ENCODE data around the gene CAND2.

The CAND2 gene

GRCh38 chr3:12796171-12797123 is at the start of gene CAND2:
Gene CAND2, plus strand, starts transcription at chr3:12796680. Its CDS starts 41 bp downstream, at chr3:12796721.
- peak; percentile 38 for DNase-seq

DNA sequence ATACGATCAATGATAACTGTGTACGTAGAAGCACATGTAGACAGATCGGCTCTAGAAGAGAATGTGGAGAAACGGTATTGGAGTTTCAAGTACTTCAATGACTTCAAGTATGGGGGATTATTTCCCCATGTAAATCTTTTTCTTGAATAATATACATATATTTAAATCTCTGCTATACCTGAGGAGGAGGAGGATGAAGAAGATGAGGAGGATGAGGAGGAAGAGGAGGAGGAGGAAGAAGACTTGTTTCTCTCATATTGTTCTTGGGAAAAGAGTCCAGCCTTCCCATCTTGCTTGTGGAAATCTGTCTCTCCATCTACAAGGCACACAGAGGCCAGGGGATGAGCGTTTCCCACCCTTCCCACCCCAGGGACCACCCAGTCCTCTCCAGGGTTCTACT is 48.0 kb upstream of the CAND2 start:
- DNase-seq: no peak

DNA sequence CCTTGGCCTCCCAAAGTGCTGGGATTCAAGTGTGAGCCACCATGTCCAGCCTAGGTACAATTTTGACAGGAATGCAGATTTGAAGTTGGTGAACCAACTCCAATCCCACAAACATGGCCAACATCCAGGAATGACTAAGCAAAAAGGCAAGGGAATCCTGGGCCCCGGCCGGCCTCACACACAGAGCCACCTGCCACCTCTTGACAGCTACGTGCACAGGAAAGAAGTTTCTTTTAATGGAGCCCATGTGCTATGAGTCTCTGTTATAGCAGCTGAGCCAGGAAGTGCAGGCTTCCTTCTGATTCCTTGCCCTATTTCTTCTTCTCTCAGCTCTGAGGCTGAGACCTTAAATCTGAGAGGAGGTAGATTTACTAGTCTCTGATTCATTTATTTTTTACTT is 46.3 kb upstream of the CAND2 start:
- DNase-seq: peak; percentile 69

DNA sequence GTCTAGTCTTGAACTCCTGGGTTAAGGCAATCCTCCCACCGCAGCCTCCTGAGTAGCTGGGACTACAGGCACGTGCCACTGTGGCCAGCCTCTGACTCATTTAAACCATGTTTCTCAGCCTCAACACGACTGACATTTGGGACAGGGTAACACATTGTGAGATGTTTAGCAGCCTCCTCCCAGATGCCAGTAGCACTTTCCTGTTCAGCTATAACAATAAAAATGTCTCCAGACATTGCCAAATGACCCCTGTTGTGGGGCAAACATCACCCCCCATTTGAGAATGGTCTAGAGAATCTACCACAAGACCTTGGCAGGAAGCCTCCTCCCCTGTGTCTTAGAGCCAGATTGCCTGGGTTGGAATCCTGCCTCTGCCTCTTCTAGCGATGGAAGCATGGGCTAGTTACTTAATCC is 45.8 kb upstream of the CAND2 start:
- no peak for DNase-seq

- DNase-seq: no peak
Observed at GRCh38 chr3:12751571-12751970, 44.9 kb upstream of the CAND2 start.

GRCh38 chr3:12752102-12752501 is 44.4 kb upstream of the CAND2 start:
- DNase-seq: no peak

DNA sequence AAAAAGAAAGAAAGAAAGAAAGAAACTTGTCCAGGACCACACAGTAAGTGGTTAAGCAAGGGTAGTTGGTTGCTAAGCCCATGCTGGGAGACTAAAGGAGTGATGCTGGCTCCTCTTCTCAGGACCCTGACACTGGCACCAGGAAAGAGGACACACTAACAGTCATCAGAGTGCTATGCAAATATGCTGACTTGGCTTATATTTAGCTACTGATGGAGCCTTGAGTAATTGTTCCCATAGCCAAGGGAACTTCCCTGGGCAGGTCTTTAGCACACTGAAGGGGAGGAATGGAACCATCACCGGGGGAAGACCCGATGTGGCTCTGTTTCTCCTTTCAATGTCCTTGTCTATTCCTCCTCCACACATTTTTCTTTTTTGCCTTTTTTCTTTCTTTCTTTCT is 43.7 kb upstream of the CAND2 start:
- peak; percentile 3 for DNase-seq

DNA sequence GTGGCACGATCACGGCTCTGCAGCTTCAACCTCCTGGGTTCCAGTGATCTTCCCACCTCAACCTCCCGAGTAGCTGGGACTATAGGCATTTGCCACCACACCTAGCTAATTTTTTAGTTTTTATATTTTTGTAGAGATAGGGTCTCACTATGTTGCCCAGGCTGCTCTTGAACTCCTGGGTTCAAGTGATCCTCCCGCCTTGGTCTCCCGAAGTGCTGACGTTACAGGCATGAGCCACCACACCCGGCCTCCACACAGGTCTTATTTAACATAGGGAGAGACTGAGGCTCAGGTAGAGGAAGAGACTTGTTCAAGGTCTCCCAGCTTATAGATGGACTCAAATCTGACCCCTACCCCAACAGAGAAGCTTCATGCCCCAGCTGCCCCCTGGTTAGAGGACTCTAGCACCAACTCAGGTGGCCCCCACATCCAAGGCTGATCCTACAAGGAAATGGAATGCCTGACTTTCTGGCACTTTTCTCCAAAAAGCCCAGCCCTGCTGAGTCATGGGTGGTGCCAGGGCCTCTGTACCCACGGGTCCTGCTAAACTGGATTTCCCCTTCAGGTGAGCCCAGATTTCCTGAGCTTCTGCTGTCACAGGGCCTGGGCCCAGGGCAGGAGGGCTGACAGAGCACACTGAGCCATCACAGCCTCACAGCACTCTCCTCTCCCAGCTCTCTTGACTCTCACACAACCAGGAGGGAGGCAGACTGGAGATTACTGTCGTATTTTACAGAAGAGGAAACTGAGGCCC is 43.0 kb upstream of the CAND2 start:
- DNase-seq: peak; percentile 14

GRCh38 chr3:12754313-12754712 is 42.2 kb upstream of the CAND2 start:
- no peak for DNase-seq

DNA sequence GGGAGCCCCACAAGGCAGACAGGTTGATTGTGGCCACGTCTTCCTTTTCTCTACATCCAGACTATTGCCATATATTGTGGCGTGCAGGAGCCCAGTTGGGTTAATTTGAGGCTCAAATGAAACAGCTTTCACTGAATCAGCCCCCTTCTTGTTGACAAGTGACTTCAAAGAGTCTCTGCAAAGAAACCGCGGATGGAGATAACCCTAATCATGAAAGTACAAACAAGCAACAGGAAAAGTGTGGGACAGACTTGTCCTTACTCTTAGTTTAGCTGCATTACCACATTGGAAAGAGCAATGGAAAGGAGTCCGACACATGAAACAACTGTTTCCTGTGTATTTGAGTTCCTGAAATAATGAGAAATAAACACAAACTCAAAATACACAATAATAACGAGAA is 40.7 kb upstream of the CAND2 start:
- DNase-seq: no peak

DNA sequence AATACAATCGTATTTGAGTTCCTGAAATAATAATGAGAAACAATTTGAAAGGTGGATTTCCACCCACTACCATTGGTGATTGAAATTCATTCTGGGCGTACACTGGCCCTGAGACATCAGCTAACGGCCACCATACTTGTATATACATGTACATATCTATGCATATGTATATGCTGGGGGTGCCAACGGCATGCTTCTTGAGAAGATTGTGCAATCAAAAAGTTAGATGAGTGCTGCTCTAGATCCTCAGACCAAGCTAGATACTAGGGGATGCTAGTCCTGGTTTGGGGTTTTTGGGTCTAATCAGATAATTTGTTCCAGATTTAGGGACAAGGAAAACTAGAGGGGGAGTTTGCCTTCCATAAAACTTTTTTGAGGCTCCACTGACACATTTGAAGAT is 40.3 kb upstream of the CAND2 start:
- DNase-seq: no peak

GRCh38 chr3:12756635-12757034 is 39.8 kb upstream of the CAND2 start:
- DNase-seq: no peak

- DNase-seq: no peak
Observed at GRCh38 chr3:12758025-12758781, 38.3 kb upstream of the CAND2 start.

- no peak for DNase-seq
Observed at GRCh38 chr3:12759097-12759679, 37.3 kb upstream of the CAND2 start, which contains the start of gene TMEM40. Gene TMEM40, minus strand, starts transcription at chr3:12759259. Its CDS starts 9,427 bp downstream, at chr3:12749832.

GRCh38 chr3:12759693-12760565 is 36.6 kb upstream of the CAND2 start:
- DNase-seq: no peak

- no peak for DNase-seq
Observed at GRCh38 chr3:12764171-12764776, 32.2 kb upstream of the CAND2 start.

GRCh38 chr3:12766541-12766940 is 29.9 kb upstream of the CAND2 start:
- DNase-seq: no peak

- no peak for DNase-seq
Observed at GRCh38 chr3:12768579-12769527, 27.6 kb upstream of the CAND2 start.

GRCh38 chr3:12769761-12770160 is 26.7 kb upstream of the CAND2 start:
- no peak for DNase-seq

DNA sequence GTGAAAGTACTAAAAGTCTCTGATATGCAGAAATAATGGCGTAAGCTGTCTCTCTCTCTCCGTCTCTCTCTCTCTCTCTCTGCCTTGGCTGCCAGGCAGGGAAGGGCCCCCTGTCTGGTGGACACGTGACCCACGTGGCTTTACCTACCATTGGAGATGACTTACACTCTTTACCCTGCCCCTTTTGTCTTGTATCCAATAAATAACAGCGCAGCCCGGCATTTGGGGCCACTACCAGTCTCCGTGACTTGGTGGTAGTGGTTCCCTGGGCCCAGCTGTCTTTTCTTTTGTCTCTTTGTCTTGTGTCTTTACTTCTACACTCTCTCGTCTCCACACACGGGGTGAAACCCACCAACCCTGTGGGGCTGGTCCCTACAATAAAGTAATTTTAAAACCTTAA is 25.2 kb upstream of the CAND2 start:
- DNase-seq: no peak
